Common myeloid progenitor, CD34-positive (primary cell): ENCODE measurements around the gene ARHGEF10L.
A peak's percentile ranks its signal among the peaks of the same experiment; 100 is the strongest.

ENCODE experiments used
- CTCF ChIA-PET: fragments of 350-600 bp; sonication (Branson Sonifier 250); formaldehyde crosslinking; loops from one replicate; lab custom pipeline; 2021; ENCODE audit warnings: antibody characterized with exemption; lab: Charles Lee
- POLR2A ChIA-PET: fragments of 350-600 bp; sonication (Branson Sonifier 250); formaldehyde crosslinking; loops from one replicate; lab custom pipeline; 2021; ENCODE audit warnings: antibody characterized with exemption; lab: Charles Lee
- DNase-seq, 3 donors: peaks; one replicate each; pipeline versions ENCODE4 v3.0.0 to v3.0.0-alpha.2; 2013
- H3K27ac ChIP-seq, 2 experiments: 1 replicate in 1 of 2; 2 replicates in 1 of 2; pipeline ENCODE4 v1.7.0; 2013; ENCODE audit warnings: inconsistent platforms in 2 of 2, low read length in 2 of 2, mild to moderate bottlenecking in 2 of 2, low read depth in 1 of 2, moderate library complexity in 1 of 2; ENCODE audit not compliant: severe bottlenecking in 2 of 2, insufficient read depth in 1 of 2, poor library complexity in 1 of 2
- H3K27me3 ChIP-seq, 5 experiments: replicated peaks in 2 of 5; 1 replicate in 3 of 5; 2 replicates in 2 of 5; pipeline versions ENCODE4 v1.6.1 to v1.7.0; 2013; ENCODE audit warnings: low read length in 4 of 5, mild to moderate bottlenecking in 2 of 5, moderate library complexity in 2 of 5, inconsistent platforms in 1 of 5; ENCODE audit not compliant: insufficient read depth in 5 of 5, control insufficient read depth in 4 of 5
- H3K36me3 ChIP-seq, 4 experiments: 1 replicate in 2 of 4; 2 replicates in 2 of 4; pipeline versions ENCODE4 v1.6.1 to v1.7.0; 2013; ENCODE audit warnings: low read length in 3 of 4, control low read depth in 1 of 4, mild to moderate bottlenecking in 1 of 4; ENCODE audit not compliant: control insufficient read depth in 4 of 4, insufficient read depth in 4 of 4
- H3K4me1 ChIP-seq, 4 experiments: 1 replicate in 3 of 4; 2 replicates in 1 of 4; pipeline versions ENCODE4 v1.6.1 to v1.7.1; 2013; ENCODE audit warnings: low read length in 3 of 4, mild to moderate bottlenecking in 3 of 4, control low read depth in 1 of 4, inconsistent platforms in 1 of 4, moderate library complexity in 1 of 4; ENCODE audit not compliant: control insufficient read depth in 4 of 4, insufficient read depth in 4 of 4; ENCODE audit errors: control extremely low read depth in 1 of 4
- H3K4me3 ChIP-seq, 7 experiments: 1 replicate in 4 of 7; 2 replicates in 3 of 7; pipeline versions ENCODE4 v1.5.1 to v1.7.0; 2013; ENCODE audit warnings: mild to moderate bottlenecking in 7 of 7, low read length in 6 of 7, moderate library complexity in 6 of 7, inconsistent platforms in 2 of 7, low read depth in 2 of 7, control low read depth in 1 of 7; ENCODE audit not compliant: insufficient read depth in 4 of 7, control insufficient read depth in 1 of 7; ENCODE audit errors: extremely low read depth in 1 of 7
- H3K9me3 ChIP-seq, 5 experiments: 1 replicate in 4 of 5; 2 replicates in 1 of 5; pipeline versions ENCODE4 v1.6.1 to v1.7.1; 2013; ENCODE audit warnings: low read length in 4 of 5, mild to moderate bottlenecking in 2 of 5, inconsistent platforms in 1 of 5, low read depth in 1 of 5, moderate library complexity in 1 of 5; ENCODE audit not compliant: control insufficient read depth in 4 of 5, insufficient read depth in 2 of 5; ENCODE audit errors: control extremely low read depth in 1 of 5
- WGBS: methylation state at CpG from one replicate; pipeline ENCODE4 v1.1.5; 2013; ENCODE audit not compliant: insufficient coverage; 5-methylcytosine and 5-hydroxymethylcytosine counted together

Gene ARHGEF10L

DNA sequence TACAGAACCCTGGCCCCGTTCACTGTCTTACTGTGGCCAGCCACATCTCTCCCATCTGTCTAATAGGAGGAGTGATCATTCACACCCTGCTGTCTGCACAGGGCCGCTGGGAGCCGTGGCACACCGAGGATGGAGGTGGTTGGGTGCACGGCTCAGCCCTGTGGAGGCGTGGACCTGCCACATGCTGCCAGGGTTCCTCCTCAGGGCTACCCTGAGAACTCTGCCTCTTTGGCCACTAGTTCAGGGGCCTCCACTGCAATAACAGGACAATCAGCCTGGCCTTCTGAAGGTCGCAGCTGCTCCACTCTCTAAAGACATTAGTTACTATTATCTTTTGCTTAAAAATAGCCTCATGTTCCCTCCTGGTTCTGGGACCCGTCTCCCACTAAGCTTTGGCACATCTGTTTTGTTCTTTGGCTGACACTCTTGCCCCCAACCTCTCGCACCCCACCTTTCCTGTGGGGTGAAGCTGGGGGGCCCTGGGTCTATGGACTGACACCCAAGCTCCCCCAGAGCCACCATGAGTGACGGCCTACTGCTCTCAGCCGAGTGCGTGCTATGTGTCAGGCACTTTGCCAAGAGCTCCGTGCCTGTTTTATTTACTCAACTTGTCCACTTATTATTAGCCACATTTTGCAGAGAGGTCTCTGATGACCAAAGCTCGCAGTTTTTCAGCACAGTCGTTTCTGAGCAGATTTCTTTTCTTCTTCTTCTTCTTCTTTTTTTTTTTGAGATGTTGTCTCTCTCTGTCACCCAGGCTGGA lies 66.3 kb downstream of the ARHGEF10L start:
- ChIA-PET CTCF (interaction anchor here (0.7 to 11.4 kb wide), 13 partner anchors 8 to 110 kb away, joined by 3 to 152 read pairs (median 10); no protein-coding TSS in a partner anchor), POLR2A (no interaction called here)
- no peak overlapping the region for H3K4me3 ChIP-seq
- peaks cover 0 to 6% (median 0%) of the 10 kb centered on the region in 5 experiments for H3K27me3 ChIP-seq
- peaks cover 0 to 2% (median 0%) of the 10 kb centered on the region in 4 experiments for H3K4me1 ChIP-seq
- H3K9me3 ChIP-seq: no peaks in the 10 kb centered on the region
- H3K36me3 ChIP-seq: no peaks in the 10 kb centered on the region
- WGBS: 97% methylated on average over 13 of the region's 15 CpGs
- no peak for DNase-seq
- H3K27ac ChIP-seq: no peak overlapping the region

DNA sequence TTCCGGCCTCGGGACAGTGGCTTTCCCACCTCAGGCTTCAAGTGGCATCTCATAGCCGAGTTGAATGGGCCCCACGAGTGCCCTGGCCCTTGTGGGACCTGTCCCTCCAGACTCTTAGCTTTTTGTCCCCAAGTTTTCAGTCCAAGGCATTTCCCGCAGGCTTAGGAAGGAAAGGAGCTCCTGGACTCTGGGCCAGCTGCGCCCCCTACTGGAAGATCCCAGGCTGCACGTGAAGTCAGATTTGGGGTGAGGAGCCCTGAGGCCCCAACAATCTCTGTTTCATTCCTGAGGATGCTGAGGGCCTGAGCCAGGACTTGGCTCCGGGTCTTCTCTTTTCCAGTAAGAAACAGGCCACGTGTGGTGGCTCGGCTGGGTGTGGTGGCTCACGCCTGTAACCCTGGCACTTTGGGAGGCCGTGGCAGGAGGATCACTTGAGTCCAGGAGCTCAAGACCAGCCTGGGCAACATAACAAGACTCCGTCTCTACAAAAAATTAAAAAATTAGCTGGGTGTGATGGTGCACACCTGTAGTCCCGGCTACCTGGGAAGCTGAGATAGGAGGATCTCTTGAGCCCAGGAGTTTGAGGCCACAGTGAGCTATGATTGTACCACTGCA lies 67.4 kb downstream of the ARHGEF10L start:
- no peaks in the 10 kb centered on the region for H3K9me3 ChIP-seq
- no peak overlapping the region for H3K4me3 ChIP-seq
- peak; percentile 50 to 70 (median 57) for DNase-seq
- peaks cover 0 to 6% (median 0%) of the 10 kb centered on the region in 5 experiments for H3K27me3 ChIP-seq
- no peaks in the 10 kb centered on the region for H3K36me3 ChIP-seq
- ChIA-PET POLR2A (interaction anchor here (0.6 kb wide), 2 partner anchors 84 to 584 kb away, joined by 3 to 5 read pairs; no protein-coding TSS in a partner anchor), CTCF (interaction anchor here (0.7 to 11.4 kb wide), 22 partner anchors 9 to 186 kb away, joined by 3 to 152 read pairs (median 4); no protein-coding TSS in a partner anchor)
- no peak overlapping the region for H3K27ac ChIP-seq
- peaks cover 0 to 2% (median 0%) of the 10 kb centered on the region in 4 experiments for H3K4me1 ChIP-seq
- WGBS: 54% methylated on average over 13 of the region's 14 CpGs

DNA sequence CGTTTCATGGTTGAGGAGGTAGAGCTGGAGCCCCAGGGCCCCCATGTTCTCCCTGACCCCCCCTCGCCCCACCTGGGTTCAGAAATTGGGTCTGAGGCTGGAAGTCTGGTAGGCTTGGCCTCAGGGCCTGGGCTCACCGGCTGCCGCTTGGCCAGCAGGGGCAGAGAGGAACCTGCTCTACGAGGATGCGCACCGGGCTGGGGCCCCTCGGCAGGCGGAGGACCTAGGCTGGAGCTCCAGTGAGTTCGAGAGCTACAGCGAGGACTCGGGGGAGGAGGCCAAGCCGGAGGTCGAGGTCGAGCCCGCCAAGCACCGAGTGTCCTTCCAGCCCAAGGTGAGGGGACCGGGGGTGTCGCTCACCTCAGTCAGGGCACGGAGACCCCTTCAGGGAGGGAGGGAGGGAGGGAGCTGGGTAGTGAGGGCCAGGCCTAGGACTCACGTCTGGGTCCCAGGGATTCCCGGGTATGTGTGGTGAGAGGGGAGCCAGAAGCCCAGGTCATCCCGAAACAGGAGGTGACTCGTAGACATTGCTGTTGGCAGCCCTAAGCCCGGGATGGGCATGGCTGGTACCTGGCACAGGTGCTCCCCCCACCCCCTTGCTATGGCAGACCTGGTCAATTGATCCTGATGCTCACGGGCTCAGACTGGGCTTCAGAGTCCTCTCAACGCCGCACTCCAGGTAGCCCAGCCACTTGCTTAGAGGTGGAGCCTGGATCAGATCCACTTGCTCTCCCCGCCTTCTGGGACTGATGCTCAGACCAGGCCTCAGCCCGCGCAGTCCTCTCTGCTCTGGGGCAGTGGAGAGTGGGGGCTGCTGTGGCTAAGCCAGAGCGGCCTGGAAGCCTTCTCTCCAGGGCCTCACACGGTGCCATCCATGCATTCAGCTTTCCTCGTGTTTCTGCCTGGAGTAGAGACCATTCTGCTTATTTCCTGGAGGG lies 68.4 kb downstream of the ARHGEF10L start:
- Histone ChIP-seq H3K27ac (no peak overlapping the region), H3K27me3 (peaks cover 0 to 12% (median 0%) of the 10 kb centered on the region in 5 experiments), H3K4me1 (peaks cover 0 to 2% (median 0%) of the 10 kb centered on the region in 4 experiments), H3K4me3 (no peak overlapping the region), H3K9me3 (no peaks in the 10 kb centered on the region), H3K36me3 (no peaks in the 10 kb centered on the region)
- 97% methylated on average over 21 of the region's 34 CpGs for WGBS
- DNase-seq: no peak
- CTCF ChIA-PET: interaction anchor here (0.8 to 11.4 kb wide), 16 partner anchors 10 to 156 kb away, joined by 3 to 152 read pairs (median 6); no protein-coding TSS in a partner anchor
- POLR2A ChIA-PET: interaction anchor here (0.6 kb wide), 1 partner anchor 83 kb away, joined by 5 read pairs; no protein-coding TSS in a partner anchor

DNA sequence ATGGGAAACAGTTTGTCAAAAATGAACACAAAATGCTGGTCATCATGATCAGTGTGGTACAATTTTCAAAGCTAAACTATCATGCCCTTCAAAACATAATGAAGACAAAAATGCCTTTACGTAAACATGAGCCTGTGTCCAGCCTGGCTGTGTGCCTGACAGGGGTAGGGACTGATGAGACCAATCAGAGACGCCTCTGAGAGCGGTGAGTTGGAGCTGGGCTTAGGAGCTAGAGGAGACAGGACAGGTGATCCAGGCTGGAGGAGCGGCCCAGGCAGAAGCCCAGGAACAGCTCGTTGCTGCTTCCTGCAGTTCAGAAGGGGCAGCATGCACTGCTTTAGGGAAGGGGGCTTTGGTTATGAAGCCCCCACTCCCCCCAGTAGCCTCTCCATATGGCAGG lies 70.0 kb downstream of the ARHGEF10L start:
- POLR2A ChIA-PET: no interaction called here
- H3K4me1 ChIP-seq: no peaks in the 10 kb centered on the region
- H3K27ac ChIP-seq: no peak overlapping the region
- DNase-seq: no peak
- no peaks in the 10 kb centered on the region for H3K9me3 ChIP-seq
- no peak overlapping the region for H3K4me3 ChIP-seq
- CTCF ChIA-PET: interaction anchor here (11.4 kb wide), 1 partner anchor 106 kb away, joined by 152 read pairs; no protein-coding TSS in a partner anchor
- no peaks in the 10 kb centered on the region for H3K36me3 ChIP-seq
- peaks cover 0 to 7% (median 4%) of the 10 kb centered on the region in 5 experiments for H3K27me3 ChIP-seq
- 93% methylated on average over 4 of the region's 5 CpGs for WGBS

- Histone ChIP-seq H3K36me3 (no peaks in the 10 kb centered on the region), H3K27ac (no peak overlapping the region), H3K27me3 (peaks cover 0 to 9% (median 4%) of the 10 kb centered on the region in 5 experiments), H3K4me3 (no peak overlapping the region), H3K9me3 (no peaks in the 10 kb centered on the region), H3K4me1 (no peaks in the 10 kb centered on the region)
- no peak for DNase-seq
- WGBS: 92% methylated on average over 5 of the region's 5 CpGs
- CTCF ChIA-PET: interaction anchor here (0.8 to 11.4 kb wide), 3 partner anchors 10 to 106 kb away, joined by 3 to 152 read pairs (median 4); no protein-coding TSS in a partner anchor
- POLR2A ChIA-PET: no interaction called here
Measured at GRCh38 chr1:17610085-17610484, 70.6 kb downstream of the ARHGEF10L start.

GRCh38 chr1:17610713-17611112 lies 71.2 kb downstream of the ARHGEF10L start:
- Histone ChIP-seq H3K27ac (no peak overlapping the region), H3K27me3 (peaks cover 0 to 9% (median 4%) of the 10 kb centered on the region in 5 experiments), H3K4me3 (no peak overlapping the region), H3K9me3 (no peaks in the 10 kb centered on the region), H3K4me1 (no peaks in the 10 kb centered on the region), H3K36me3 (no peaks in the 10 kb centered on the region)
- WGBS: 95% methylated on average over 5 of the region's 5 CpGs
- ChIA-PET CTCF (interaction anchor here (0.7 to 11.4 kb wide), 4 partner anchors 10 to 107 kb away, joined by 3 to 152 read pairs (median 4); no protein-coding TSS in a partner anchor), POLR2A (no interaction called here)
- no peak for DNase-seq
